ENCODE results near the gene ADAMTS12.

ADAMTS12 gene

DNA sequence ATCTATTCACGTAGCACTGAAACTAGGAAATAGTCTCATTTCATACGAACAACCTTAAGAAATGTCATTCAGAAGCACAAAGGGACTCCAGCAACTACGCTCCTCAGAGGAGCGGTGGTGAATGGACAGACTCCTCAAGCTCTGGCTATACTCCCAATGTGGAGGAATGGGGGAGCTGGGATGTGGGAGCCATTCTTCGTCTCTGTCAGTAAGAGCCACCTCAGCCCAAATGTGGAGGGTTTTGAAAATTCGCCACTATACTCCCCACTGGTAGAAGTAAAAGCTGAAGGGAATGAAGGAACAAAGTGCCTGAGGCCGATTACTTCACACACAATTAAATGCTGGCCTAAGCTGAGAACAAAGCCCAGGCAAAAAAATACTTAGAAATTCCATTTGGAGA lies 96.3 kb downstream of the ADAMTS12 start:
- no peak for FAIRE-seq

- no peak for FAIRE-seq
Measured at GRCh38 chr5:33794550-33795181, 97.1 kb downstream of the ADAMTS12 start.

- no peak for FAIRE-seq
Measured at GRCh38 chr5:33793836-33794549, 97.8 kb downstream of the ADAMTS12 start.

- FAIRE-seq: no peak
Measured at GRCh38 chr5:33793276-33793675, 98.5 kb downstream of the ADAMTS12 start.

DNA sequence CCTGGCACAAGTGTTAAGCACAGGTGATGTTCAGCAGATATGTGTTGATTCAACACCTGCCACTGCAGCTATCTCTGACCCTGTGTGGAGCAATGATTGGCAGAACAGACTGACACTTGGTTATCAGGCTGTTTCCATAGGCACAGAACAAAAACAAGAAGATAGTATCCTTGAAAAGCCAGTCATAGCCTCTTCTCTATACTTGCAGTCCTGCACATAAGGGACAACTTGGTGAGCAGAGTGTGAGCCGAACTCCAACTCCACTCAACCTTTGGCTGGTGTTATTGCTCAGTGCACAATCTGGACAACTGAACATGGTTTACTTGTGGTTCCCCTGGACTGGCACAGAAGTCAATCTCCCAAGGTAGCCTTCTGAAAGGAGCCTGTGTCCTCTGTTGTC lies 99.2 kb downstream of the ADAMTS12 start:
- FAIRE-seq: no peak

GRCh38 chr5:33789567-33789957 lies 102.2 kb downstream of the ADAMTS12 start:
- no peak for FAIRE-seq

GRCh38 chr5:33788922-33789566 lies 102.7 kb downstream of the ADAMTS12 start:
- no peak for FAIRE-seq

DNA sequence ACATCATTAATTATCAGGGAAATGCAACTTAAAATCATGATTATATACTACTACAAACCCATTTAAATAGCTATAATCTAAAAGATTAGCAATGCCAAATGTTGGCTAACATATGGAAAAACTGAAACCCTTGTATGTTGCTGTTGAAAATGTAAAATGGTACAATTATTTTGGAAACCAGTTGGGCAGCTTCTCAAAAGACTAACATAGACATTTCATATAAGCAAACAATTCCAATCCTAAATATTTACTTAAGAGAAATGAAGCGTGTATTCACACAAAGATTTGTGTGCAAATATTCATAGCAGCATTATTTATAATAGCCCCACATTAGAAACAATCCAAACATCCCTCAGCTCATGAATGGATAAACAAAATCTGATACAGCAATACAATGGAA lies 106.2 kb downstream of the ADAMTS12 start:
- no peak for FAIRE-seq

- no peak for FAIRE-seq
Measured at GRCh38 chr5:33781286-33781685, 110.5 kb downstream of the ADAMTS12 start.

DNA sequence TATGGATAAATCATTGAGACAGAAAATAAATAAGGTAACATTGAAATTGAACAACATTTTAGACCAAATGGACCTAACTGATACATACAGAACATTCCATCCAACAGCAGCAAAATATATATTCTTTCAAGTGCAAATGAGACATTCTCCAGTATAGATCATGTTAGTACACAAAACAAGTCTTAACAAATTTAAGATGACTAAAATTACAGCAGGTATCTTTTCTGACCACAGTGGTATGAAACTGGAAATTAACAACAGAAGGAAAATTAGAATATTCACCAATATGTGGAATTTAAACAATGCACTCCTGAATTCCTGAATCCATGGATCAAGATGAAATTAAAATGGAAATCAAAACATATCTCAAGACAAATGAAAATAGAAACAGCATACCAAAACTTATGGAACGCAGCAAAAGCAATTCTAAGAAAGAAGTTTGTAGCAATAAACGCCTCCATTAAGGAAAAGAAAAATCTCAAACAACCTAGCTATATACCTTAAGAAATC lies 115.6 kb downstream of the ADAMTS12 start:
- FAIRE-seq: no peak

DNA sequence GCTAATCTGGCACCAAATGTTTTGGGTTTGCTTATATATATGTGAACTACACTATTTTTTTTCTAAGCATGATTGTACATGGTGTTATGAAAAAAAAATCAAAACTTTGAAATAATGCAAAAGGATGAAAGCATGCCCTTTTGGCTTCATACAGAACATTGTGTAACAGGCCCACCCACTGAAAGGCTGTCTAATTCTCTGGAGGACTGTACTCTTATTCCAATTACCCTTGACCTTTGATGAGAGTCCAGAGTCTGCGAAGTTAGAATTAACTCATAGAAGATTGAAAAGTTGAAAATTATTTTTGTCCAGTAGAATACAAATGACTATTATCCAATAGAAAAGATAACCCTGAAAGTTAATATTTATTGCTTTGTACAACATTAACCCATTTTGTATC lies 117.4 kb downstream of the ADAMTS12 start:
- no peak for FAIRE-seq

- FAIRE-seq: no peak
Measured at GRCh38 chr5:33772380-33772897, 119.4 kb downstream of the ADAMTS12 start.

- FAIRE-seq: no peak
Measured at GRCh38 chr5:33769968-33770367, 121.8 kb downstream of the ADAMTS12 start.

GRCh38 chr5:33769196-33769595 lies 122.6 kb downstream of the ADAMTS12 start:
- FAIRE-seq: no peak

GRCh38 chr5:33766023-33766422 lies 125.8 kb downstream of the ADAMTS12 start:
- FAIRE-seq: no peak

DNA sequence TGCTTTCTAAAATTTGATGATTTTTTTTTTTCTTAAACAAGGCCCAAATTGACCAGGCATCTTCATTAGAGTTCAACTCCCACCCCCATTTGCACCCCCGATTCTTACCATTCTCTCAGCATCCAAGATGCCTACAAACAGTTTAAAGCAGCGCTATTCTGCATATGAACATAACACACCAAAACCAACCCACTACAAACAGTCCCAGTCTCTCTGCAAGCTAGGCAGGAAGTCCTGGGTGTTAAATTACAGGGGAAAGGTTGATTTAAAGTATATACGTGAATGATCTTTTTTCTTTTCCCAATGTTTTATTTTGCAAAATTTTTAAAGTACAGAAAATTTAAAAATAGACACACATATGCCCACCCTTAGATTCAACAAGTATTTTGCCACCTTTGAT lies 127.0 kb downstream of the ADAMTS12 start:
- no peak for FAIRE-seq

- no peak for FAIRE-seq
Measured at GRCh38 chr5:33763435-33763834, 128.4 kb downstream of the ADAMTS12 start.

GRCh38 chr5:33762859-33763258 lies 128.9 kb downstream of the ADAMTS12 start:
- no peak for FAIRE-seq

- FAIRE-seq: no peak
Measured at GRCh38 chr5:33761139-33761538, 130.7 kb downstream of the ADAMTS12 start.

- no peak for FAIRE-seq
Measured at GRCh38 chr5:33758737-33759136, 133.1 kb downstream of the ADAMTS12 start.

DNA sequence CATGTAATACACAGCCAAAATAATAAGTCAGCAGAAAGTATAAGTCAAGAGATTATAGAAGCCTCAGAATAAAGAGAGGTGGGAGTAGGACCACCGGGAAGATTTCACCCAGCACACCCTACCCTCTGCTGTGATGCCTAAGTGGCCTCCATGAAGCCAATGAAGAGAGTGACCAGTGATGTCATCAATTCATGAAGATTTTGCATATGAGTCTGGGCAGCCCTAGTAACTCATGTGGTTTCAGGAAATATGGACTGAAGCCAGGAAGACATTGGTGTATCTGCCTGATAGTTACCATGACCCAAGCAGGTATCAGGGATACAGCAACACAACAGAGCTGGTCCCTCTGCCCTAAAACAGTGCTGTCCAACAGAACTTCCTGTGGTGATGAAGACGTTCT lies 135.3 kb downstream of the ADAMTS12 start:
- FAIRE-seq: no peak

DNA sequence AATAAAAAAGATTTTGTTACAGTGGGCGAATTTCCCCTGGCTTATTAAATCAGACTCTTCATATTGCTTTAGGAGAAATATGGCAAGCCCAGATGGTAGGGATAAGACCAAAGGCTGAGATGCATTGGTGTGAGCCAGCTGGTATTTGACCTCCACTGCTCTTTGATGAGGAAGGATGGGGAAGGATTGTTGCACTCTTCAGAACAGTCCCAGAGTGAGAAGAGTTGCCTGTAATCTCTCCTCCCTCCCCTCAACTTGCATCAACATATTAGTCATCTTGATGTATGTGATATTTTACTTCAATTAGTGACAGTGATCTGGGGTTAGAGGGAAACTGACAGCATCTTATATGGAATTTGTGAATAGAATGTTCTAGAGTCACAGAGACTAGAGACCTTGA lies 136.6 kb downstream of the ADAMTS12 start:
- FAIRE-seq: no peak

DNA sequence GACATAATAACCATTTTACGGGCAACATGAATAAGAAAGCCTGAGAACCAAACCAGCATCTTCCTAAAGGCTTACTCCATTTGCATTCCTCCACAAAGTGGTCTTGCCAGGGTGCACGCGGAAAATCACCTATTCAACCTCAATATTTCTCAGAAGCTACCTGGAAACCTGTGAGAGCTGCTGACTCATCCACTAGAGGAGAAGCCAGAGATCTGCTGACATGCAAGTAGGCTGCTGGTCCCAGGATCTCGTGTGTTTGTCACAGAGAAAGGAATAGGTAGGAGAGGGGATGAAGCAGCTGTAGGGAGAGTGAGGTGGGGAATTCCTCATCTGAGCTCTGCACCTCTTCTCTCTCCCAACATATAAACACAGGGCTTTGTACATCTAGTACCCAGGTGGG lies 138.1 kb downstream of the ADAMTS12 start:
- no peak for FAIRE-seq

DNA sequence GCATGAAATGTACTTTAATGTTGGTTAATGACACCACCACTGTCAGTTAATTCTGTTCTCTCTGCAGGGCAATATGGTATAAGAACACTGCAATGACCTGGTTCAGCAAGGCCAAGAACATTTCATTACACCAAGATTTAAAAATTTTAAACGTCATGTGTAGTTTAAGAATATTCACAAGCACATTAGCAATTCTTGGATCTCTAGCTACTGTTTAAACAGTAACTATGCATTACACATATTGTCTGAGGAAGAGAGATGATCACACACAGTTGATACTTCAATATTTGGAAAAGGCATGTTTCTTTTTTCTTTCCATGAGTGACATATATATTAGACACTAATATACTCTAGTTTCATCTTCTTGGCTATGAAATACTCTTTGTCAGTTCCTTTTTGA lies 143.0 kb downstream of the ADAMTS12 start:
- no peak for FAIRE-seq

All from G401.6 (cell line).